Activated T-helper 1 cell treated with anti-CD3 and anti-CD28 coated beads, Interleukin-12 subunit alpha, Interleukin-12 subunit beta, Interleukin-2, Interleukin-4 antibody, amounts not matched to agents 30 ng/mL and 10 ng/mL and 1 ng/mL, durations not matched to agents 14 hours and 24 hours and 36 hours (primary cell): ENCODE data around the gene RGR. TPM values are rescaled to one million over a fixed set of nuclear protein-coding genes. Genes with fewer than 3 reads are reported as not detected.

Source experiments
- DNase-seq: peaks from one replicate; pipeline ENCODE4 v3.0.0; 2021; ENCODE audit warnings: low spot score
- H3K27ac Mint-ChIP-seq: one replicate; pipeline ENCODE4 v1.8.0; 2021; ENCODE audit warnings: mild to moderate bottlenecking, mixed read lengths
- H3K27me3 Mint-ChIP-seq: one replicate; pipeline ENCODE4 v1.8.0; 2022; ENCODE audit warnings: mild to moderate bottlenecking, moderate library complexity, mixed read lengths; ENCODE audit not compliant: insufficient read depth
- H3K36me3 Mint-ChIP-seq: one replicate; pipeline ENCODE4 v1.8.0; 2021; ENCODE audit warnings: low read depth, mixed read lengths
- H3K4me1 Mint-ChIP-seq: one replicate; pipeline ENCODE4 v1.8.0; 2021; ENCODE audit warnings: low read depth, mixed read lengths
- H3K4me3 Mint-ChIP-seq: one replicate; pipeline ENCODE4 v1.8.0; 2021; ENCODE audit warnings: mild to moderate bottlenecking, moderate library complexity, mixed read lengths
- H3K9me3 Mint-ChIP-seq: one replicate; pipeline ENCODE4 v1.8.0; 2021; ENCODE audit warnings: mixed read lengths
- intact Hi-C: fragments of 100-400 bp; cut with micrococcal nuclease; formaldehyde crosslinking; loops from one replicate; pipeline ENCODE4 v1.15.1; 2024
- total RNA-seq: library from RNA; stranded (reverse); gene quantifications from 2 replicates; pipeline ENCODE4 v1.2.3, GENCODE V29; 2022

Gene RGR
- total RNA-seq, 1 donor from 2014 or later = not detected

GRCh38 chr10:84248794-84249193, 3.9 kb downstream of the RGR start:
- DNase-seq = no peak
- Mint-ChIP-seq H3K27me3 (peaks cover 6% of the 10 kb centered on the region), H3K36me3 (no peaks in the 10 kb centered on the region), H3K4me3 (no peak overlapping the region), H3K9me3 (no peaks in the 10 kb centered on the region), H3K27ac (no peak overlapping the region), H3K4me1 (no peaks in the 10 kb centered on the region)
- intact Hi-C loops = no loop called here

- Mint-ChIP-seq H3K27me3 (peaks cover 14% of the 10 kb centered on the region), H3K4me3 (no peak overlapping the region), H3K9me3 (no peaks in the 10 kb centered on the region), H3K27ac (no peak overlapping the region), H3K4me1 (peaks cover 6% of the 10 kb centered on the region), H3K36me3 (no peaks in the 10 kb centered on the region)
- intact Hi-C loops = no loop called here
- DNase-seq = no peak
These were observed 10.0 kb downstream of the RGR start for GRCh38 chr10:84254552-84255478.

GRCh38 chr10:84256510-84257342, 11.9 kb downstream of the RGR start:
- no peak overlapping the region for H3K4me3 Mint-ChIP-seq
- peaks cover 6% of the 10 kb centered on the region for H3K4me1 Mint-ChIP-seq
- DNase-seq = peak; percentile 11
- peaks cover 19% of the 10 kb centered on the region for H3K27me3 Mint-ChIP-seq
- no peaks in the 10 kb centered on the region for H3K9me3 Mint-ChIP-seq
- no peak overlapping the region for H3K27ac Mint-ChIP-seq
- intact Hi-C loops = loop anchor here (2.0 kb wide), 1 partner anchor 108 kb away; no protein-coding TSS in a partner anchor
- H3K36me3 Mint-ChIP-seq = no peaks in the 10 kb centered on the region

GRCh38 chr10:84257343-84258020, 12.6 kb downstream of the RGR start:
- DNase-seq = no peak
- Mint-ChIP-seq H3K4me1 (peaks cover 6% of the 10 kb centered on the region), H3K27ac (no peak overlapping the region), H3K36me3 (no peaks in the 10 kb centered on the region), H3K4me3 (no peak overlapping the region), H3K9me3 (no peaks in the 10 kb centered on the region), H3K27me3 (peaks cover 18% of the 10 kb centered on the region)
- intact Hi-C loops = loop anchor here (2.0 kb wide), 1 partner anchor 109 kb away; no protein-coding TSS in a partner anchor

GRCh38 chr10:84258034-84258695, 13.3 kb downstream of the RGR start:
- Mint-ChIP-seq H3K27ac (no peak overlapping the region), H3K9me3 (no peaks in the 10 kb centered on the region), H3K4me3 (no peak overlapping the region), H3K36me3 (no peaks in the 10 kb centered on the region), H3K4me1 (peaks cover 6% of the 10 kb centered on the region), H3K27me3 (peaks cover 22% of the 10 kb centered on the region)
- no peak for DNase-seq
- intact Hi-C loops = no loop called here

- no peak for DNase-seq
- Mint-ChIP-seq H3K27me3 (peaks cover 24% of the 10 kb centered on the region), H3K27ac (no peak overlapping the region), H3K36me3 (no peaks in the 10 kb centered on the region), H3K4me1 (peaks cover 15% of the 10 kb centered on the region), H3K9me3 (no peaks in the 10 kb centered on the region), H3K4me3 (no peak overlapping the region)
- intact Hi-C loops = loop anchor here (10.0 kb wide), 1 partner anchor 453 kb away; no protein-coding TSS in a partner anchor
These were observed 16.5 kb downstream of the RGR start for GRCh38 chr10:84261236-84261915.

- peaks cover 20% of the 10 kb centered on the region for H3K27me3 Mint-ChIP-seq
- intact Hi-C loops = loop anchor here (10.0 kb wide), 1 partner anchor 452 kb away; no protein-coding TSS in a partner anchor
- H3K36me3 Mint-ChIP-seq = no peaks in the 10 kb centered on the region
- H3K4me1 Mint-ChIP-seq = peaks cover 11% of the 10 kb centered on the region
- no peak for DNase-seq
- no peak overlapping the region for H3K27ac Mint-ChIP-seq
- H3K9me3 Mint-ChIP-seq = no peaks in the 10 kb centered on the region
- H3K4me3 Mint-ChIP-seq = no peak overlapping the region
These were observed 17.5 kb downstream of the RGR start for GRCh38 chr10:84262190-84262956.

- Mint-ChIP-seq H3K27me3 (peaks cover 20% of the 10 kb centered on the region), H3K4me3 (no peak overlapping the region), H3K36me3 (no peaks in the 10 kb centered on the region), H3K4me1 (peaks cover 20% of the 10 kb centered on the region), H3K9me3 (no peaks in the 10 kb centered on the region), H3K27ac (no peak overlapping the region)
- intact Hi-C loops = loop anchor here (1.0 to 10.0 kb wide), 6 partner anchors 71 to 451 kb away; no protein-coding TSS in a partner anchor
- no peak for DNase-seq
These were observed 18.9 kb downstream of the RGR start for GRCh38 chr10:84263716-84264115.

- intact Hi-C loops = loop anchor here (1.0 to 10.0 kb wide), 7 partner anchors 43 to 450 kb away; no protein-coding TSS in a partner anchor
- no peak overlapping the region for H3K27ac Mint-ChIP-seq
- H3K4me3 Mint-ChIP-seq = no peak overlapping the region
- DNase-seq = peak; percentile 53
- H3K9me3 Mint-ChIP-seq = no peaks in the 10 kb centered on the region
- no peaks in the 10 kb centered on the region for H3K36me3 Mint-ChIP-seq
- peaks cover 17% of the 10 kb centered on the region for H3K27me3 Mint-ChIP-seq
- peaks cover 20% of the 10 kb centered on the region for H3K4me1 Mint-ChIP-seq
These were observed 19.8 kb downstream of the RGR start for GRCh38 chr10:84264611-84265141.

- DNase-seq = no peak
- H3K27ac Mint-ChIP-seq = no peak overlapping the region
- peaks cover 21% of the 10 kb centered on the region for H3K4me1 Mint-ChIP-seq
- no peak overlapping the region for H3K4me3 Mint-ChIP-seq
- intact Hi-C loops = loop anchor here (5.0 to 10.0 kb wide), 2 partner anchors 42 to 449 kb away; no protein-coding TSS in a partner anchor
- H3K36me3 Mint-ChIP-seq = no peaks in the 10 kb centered on the region
- peaks cover 16% of the 10 kb centered on the region for H3K27me3 Mint-ChIP-seq
- H3K9me3 Mint-ChIP-seq = no peaks in the 10 kb centered on the region
These were observed 20.6 kb downstream of the RGR start for GRCh38 chr10:84265418-84265817.
